Measurements from ENCODE around the gene OCIAD1.

The OCIAD1 gene

GRCh38 chr4:48891028-48891619 is 60.2 kb downstream of the OCIAD1 start:
- in situ Hi-C loops (cut with HindIII; ENCODE audit: low sequenced_read_pairs): no loop called here
- no peak overlapping the region for H3K4me3 ChIP-seq (ENCODE audit: low read depth, low read length)
- no peak for DNase-seq (ENCODE audit: low read depth, low spot score)
- no peak for TF ChIP-seq CTCF (IDR thresholded peaks at IDR 0.05; ENCODE audit: low read depth, low read length)

GRCh38 chr4:48896845-48897244 is 66.0 kb downstream of the OCIAD1 start:
- no peak for TF ChIP-seq CTCF (IDR thresholded peaks at IDR 0.05; ENCODE audit: low read depth, low read length)
- DNase-seq (ENCODE audit: low read depth, low spot score): no peak
- in situ Hi-C loops (cut with HindIII; ENCODE audit: low sequenced_read_pairs): no loop called here
- no peak overlapping the region for H3K4me3 ChIP-seq (ENCODE audit: low read depth, low read length)

- peak; percentile 52 for DNase-seq (ENCODE audit: low read depth, low spot score)
- in situ Hi-C loops (cut with HindIII; ENCODE audit: low sequenced_read_pairs): no loop called here
These were observed 68.0 kb downstream of the OCIAD1 start for GRCh38 chr4:48898733-48899431.

GRCh38 chr4:48899432-48899749 is 68.5 kb downstream of the OCIAD1 start:
- no peak overlapping the region for H3K4me3 ChIP-seq (ENCODE audit: low read depth, low read length)
- no peak for TF ChIP-seq CTCF (IDR thresholded peaks at IDR 0.05; ENCODE audit: low read depth, low read length)
- DNase-seq (ENCODE audit: low read depth, low spot score): no peak
- in situ Hi-C loops (cut with HindIII; ENCODE audit: low sequenced_read_pairs): no loop called here

More at GRCh38 chr4:48898733-48899431, 68.0 kb downstream of the OCIAD1 start:
- no peak for TF ChIP-seq CTCF (IDR thresholded peaks at IDR 0.05; ENCODE audit: low read depth, low read length)
- H3K4me3 ChIP-seq (ENCODE audit: low read depth, low read length): no peak overlapping the region

- in situ Hi-C loops (cut with HindIII; ENCODE audit: low sequenced_read_pairs): no loop called here
- DNase-seq (ENCODE audit: low read depth, low spot score): peak; percentile 86
- H3K4me3 ChIP-seq (ENCODE audit: low read depth, low read length): no peak overlapping the region
- TF ChIP-seq CTCF (IDR thresholded peaks at IDR 0.05; ENCODE audit: low read depth, low read length): no peak
These were observed 69.1 kb downstream of the OCIAD1 start for GRCh38 chr4:48899950-48900349.

GRCh38 chr4:48901196-48901595 is 70.3 kb downstream of the OCIAD1 start:
- no peak for TF ChIP-seq CTCF (IDR thresholded peaks at IDR 0.05; ENCODE audit: low read depth, low read length)
- DNase-seq (ENCODE audit: low read depth, low spot score): no peak
- no peak overlapping the region for H3K4me3 ChIP-seq (ENCODE audit: low read depth, low read length)
- in situ Hi-C loops (cut with HindIII; ENCODE audit: low sequenced_read_pairs): no loop called here
